ENCODE measurements around the gene RGS9.

Gene RGS9

DNA sequence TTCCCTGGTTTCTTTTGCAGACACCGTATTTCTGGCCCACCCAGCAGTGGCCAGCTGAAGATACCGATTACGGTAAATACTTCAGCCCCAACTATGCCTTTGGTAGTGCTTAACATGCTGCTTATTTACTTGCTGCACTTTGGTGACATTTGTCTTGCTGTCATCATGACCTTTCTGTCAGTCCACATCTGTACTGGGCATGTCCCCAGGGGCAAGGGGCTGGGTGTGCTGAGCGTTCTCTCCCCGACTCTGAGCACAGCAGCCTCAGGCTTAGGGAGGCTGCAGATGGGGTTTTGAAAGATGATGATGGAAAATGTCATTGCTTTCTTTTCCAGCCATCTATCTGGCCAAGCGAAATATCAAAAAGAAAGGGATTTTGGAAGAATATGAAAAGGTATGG lies 23.3 kb downstream of the RGS9 start:
- TF ChIP-seq, protein P1, sequence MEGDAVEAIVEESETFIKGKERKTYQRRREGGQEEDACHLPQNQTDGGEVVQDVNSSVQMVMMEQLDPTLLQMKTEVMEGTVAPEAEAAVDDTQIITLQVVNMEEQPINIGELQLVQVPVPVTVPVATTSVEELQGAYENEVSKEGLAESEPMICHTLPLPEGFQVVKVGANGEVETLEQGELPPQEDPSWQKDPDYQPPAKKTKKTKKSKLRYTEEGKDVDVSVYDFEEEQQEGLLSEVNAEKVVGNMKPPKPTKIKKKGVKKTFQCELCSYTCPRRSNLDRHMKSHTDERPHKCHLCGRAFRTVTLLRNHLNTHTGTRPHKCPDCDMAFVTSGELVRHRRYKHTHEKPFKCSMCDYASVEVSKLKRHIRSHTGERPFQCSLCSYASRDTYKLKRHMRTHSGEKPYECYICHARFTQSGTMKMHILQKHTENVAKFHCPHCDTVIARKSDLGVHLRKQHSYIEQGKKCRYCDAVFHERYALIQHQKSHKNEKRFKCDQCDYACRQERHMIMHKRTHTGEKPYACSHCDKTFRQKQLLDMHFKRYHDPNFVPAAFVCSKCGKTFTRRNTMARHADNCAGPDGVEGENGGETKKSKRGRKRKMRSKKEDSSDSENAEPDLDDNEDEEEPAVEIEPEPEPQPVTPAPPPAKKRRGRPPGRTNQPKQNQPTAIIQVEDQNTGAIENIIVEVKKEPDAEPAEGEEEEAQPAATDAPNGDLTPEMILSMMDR (IDR thresholded peaks at IDR 0.05; ENCODE audit: low read depth, low read length): no peak
- H3K4me3 ChIP-seq (ENCODE audit: low read depth, low read length): no peak overlapping the region

DNA sequence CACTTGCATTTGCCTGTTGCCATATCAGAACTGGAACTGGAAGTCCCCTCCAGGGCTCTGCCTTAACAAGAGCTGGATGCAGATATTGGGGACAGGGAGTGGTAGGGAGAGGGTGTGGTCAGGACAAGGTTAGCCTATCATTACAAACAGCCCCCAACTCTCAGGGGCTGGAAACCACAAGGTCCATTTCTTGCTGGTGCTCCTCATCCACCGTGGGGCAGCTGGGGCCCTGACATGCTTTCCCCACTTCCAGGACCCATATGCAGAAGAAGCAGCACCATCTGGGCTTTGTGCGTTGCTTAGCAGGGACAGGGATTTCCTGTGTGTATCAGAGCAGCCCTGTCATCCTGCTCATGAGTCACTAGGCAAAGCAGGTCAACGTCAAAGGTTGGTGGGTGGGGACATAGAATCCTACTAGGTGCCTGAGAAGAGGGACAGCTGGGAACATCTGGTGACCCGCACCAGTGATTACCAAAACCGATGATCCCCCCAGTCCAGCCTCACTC lies 26.9 kb downstream of the RGS9 start:
- H3K4me3 ChIP-seq (ENCODE audit: low read depth, low read length): no peak overlapping the region
- TF ChIP-seq, protein P1 (IDR thresholded peaks at IDR 0.05; ENCODE audit: low read depth, low read length): no peak

DNA sequence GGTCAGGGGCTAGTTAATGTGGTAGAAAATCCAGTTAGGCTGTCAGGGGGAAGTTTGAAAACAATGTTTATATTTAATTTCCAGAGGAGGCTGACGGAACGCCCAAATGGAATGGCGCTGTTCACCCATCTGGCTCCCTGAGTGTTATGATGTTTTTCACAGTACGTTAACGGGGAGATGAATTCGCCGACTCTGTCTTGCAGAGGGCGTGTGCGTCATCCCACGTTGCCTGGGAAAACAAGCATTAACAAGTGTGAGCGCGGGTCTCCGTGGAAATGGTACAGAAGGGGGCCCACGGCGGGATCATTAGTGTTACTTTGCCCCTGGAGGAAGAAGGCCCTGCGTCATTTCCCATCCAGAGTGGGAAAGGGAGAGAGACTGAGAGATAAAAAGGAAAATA lies 29.6 kb downstream of the RGS9 start:
- no peak overlapping the region for H3K4me3 ChIP-seq (ENCODE audit: low read depth, low read length)
- TF ChIP-seq, protein P1 (IDR thresholded peaks at IDR 0.05; ENCODE audit: low read depth, low read length): no peak

DNA sequence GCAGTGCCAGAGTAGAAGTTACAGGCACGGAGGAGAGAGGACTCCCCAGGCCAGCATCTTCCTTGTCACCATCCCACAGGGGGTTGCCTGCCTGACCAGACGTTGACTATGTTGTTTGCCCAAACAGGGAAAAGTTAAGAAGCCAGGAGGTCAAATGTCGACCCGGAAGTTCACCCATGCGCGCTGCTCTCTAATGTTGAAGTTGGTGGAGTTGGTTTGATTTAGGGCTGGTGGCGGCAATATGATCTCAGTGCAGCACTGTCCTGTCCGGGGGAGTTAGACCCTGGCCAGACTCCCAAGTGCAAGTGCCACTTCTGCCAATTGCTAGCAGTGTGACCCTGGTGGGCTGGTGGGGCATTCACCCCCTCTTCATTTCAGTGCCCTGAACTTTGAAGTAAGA lies 30.4 kb downstream of the RGS9 start:
- TF ChIP-seq, protein P1 (IDR thresholded peaks at IDR 0.05; ENCODE audit: low read depth, low read length): no peak
- H3K4me3 ChIP-seq (ENCODE audit: low read depth, low read length): no peak overlapping the region

DNA sequence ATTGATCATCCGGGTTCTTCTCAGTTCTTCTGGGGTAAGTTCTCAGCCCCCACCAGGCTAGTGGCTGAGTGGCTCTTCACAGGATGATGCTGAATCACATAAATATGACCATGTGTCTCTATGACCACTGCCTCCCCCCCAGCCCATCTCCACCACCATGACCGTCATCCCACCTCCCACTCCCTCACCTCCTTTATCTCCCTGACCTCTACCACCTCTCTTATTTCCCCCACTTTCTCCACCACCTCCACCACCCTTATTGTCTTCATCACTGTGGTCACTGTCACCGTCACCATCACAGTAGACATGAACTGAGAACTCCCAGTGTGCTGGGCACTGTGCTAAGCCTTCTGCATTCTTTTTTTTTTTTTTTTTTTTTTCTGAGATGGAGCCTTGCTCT lies 32.5 kb downstream of the RGS9 start:
- no peak overlapping the region for H3K4me3 ChIP-seq (ENCODE audit: low read depth, low read length)
- TF ChIP-seq, protein P1 (IDR thresholded peaks at IDR 0.05; ENCODE audit: low read depth, low read length): no peak

DNA sequence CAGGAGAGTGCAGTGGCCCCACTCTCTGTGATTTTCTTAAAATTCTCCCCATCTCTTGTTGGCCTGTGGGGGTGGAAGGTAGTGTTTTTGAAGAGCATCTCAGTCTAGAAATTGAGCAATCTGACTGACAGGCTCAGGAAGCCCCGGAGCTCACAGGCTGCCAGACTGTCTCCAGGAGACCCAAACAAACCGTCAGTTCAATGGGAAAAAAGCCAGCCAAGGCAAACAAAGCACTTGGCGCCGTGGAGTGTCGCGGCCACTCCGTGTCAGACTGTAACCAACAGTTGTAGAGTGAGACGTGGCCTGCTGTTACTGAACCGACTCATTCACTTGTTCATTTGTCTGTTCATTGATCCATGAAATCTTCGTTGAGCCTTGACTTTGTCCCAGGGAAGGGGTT lies 33.7 kb downstream of the RGS9 start:
- TF ChIP-seq, protein P1 (IDR thresholded peaks at IDR 0.05; ENCODE audit: low read depth, low read length): no peak
- H3K4me3 ChIP-seq (ENCODE audit: low read depth, low read length): no peak overlapping the region

DNA sequence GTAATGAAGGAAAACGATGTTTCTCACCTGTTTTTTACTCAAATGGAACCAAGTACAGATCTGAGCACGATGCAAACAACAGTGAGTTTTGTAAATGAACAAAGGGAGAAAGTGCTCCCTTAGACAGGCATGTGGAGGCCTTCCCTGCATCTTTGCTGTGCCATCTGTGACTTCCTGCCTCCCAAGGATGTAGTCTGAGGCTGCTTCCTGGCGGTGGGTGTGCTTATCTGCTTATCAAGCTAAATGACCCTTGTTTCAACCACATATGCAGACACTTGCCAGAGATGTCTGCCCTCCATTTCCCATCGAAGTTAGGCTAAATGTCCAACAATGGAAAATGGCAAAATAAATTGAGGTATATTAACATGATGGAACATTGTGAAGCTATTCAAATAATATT lies 34.6 kb downstream of the RGS9 start:
- no peak overlapping the region for H3K4me3 ChIP-seq (ENCODE audit: low read depth, low read length)
- TF ChIP-seq, protein P1 (IDR thresholded peaks at IDR 0.05; ENCODE audit: low read depth, low read length): no peak

Data from WI38 (cell line).